Hematopoietic multipotent progenitor cell treated with erythropoietin and hydrocortisone succinate and interleukin-3 and kit ligand, for 15 days (in vitro differentiated cells): ENCODE data around the gene MCCD1.

Experiments
- DNase-seq: peaks from one replicate; pipeline ENCODE4 v3.0.0-alpha.2; 2015; ENCODE audit warnings: low spot score

Gene MCCD1

GRCh38 chr6:31572041-31572911, 43.5 kb downstream of the MCCD1 start, which contains the start of gene LTA:
Gene LTA, plus strand, starts transcription at chr6:31572289. Its CDS starts 454 bp downstream, at chr6:31572743.
- no peak for DNase-seq

GRCh38 chr6:31573239-31574105, 44.7 kb downstream of the MCCD1 start:
- DNase-seq, result no peak

DNA sequence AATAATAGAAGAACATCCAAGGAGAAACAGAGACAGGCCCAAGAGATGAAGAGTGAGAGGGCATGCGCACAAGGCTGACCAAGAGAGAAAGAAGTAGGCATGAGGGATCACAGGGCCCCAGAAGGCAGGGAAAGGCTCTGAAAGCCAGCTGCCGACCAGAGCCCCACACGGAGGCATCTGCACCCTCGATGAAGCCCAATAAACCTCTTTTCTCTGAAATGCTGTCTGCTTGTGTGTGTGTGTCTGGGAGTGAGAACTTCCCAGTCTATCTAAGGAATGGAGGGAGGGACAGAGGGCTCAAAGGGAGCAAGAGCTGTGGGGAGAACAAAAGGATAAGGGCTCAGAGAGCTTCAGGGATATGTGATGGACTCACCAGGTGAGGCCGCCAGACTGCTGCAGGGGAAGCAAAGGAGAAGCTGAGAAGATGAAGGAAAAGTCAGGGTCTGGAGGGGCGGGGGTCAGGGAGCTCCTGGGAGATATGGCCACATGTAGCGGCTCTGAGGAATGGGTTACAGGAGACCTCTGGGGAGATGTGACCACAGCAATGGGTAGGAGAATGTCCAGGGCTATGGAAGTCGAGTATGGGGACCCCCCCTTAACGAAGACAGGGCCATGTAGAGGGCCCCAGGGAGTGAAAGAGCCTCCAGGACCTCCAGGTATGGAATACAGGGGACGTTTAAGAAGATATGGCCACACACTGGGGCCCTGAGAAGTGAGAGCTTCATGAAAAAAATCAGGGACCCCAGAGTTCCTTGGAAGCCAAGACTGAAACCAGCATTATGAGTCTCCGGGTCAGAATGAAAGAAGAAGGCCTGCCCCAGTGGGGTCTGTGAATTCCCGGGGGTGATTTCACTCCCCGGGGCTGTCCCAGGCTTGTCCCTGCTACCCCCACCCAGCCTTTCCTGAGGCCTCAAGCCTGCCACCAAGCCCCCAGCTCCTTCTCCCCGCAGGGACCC, 45.6 kb downstream of the MCCD1 start:
- DNase-seq, result no peak

DNA sequence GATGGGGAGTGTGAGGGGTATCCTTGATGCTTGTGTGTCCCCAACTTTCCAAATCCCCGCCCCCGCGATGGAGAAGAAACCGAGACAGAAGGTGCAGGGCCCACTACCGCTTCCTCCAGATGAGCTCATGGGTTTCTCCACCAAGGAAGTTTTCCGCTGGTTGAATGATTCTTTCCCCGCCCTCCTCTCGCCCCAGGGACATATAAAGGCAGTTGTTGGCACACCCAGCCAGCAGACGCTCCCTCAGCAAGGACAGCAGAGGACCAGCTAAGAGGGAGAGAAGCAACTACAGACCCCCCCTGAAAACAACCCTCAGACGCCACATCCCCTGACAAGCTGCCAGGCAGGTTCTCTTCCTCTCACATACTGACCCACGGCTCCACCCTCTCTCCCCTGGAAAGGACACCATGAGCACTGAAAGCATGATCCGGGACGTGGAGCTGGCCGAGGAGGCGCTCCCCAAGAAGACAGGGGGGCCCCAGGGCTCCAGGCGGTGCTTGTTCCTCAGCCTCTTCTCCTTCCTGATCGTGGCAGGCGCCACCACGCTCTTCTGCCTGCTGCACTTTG, 46.7 kb downstream of the MCCD1 start, which contains the start of gene TNF:
Gene TNF, plus strand, starts transcription at position 231 of the 567 bp plus-strand sequence. Its CDS starts 177 bp downstream, at position 408.
- DNase-seq, result no peak

- no peak for DNase-seq
Observed at GRCh38 chr6:31575952-31576685, 47.4 kb downstream of the MCCD1 start.

- no peak for DNase-seq
Observed at GRCh38 chr6:31576897-31577578, 48.3 kb downstream of the MCCD1 start.

DNA sequence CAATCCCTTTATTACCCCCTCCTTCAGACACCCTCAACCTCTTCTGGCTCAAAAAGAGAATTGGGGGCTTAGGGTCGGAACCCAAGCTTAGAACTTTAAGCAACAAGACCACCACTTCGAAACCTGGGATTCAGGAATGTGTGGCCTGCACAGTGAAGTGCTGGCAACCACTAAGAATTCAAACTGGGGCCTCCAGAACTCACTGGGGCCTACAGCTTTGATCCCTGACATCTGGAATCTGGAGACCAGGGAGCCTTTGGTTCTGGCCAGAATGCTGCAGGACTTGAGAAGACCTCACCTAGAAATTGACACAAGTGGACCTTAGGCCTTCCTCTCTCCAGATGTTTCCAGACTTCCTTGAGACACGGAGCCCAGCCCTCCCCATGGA, 48.8 kb downstream of the MCCD1 start:
- no peak for DNase-seq

- DNase-seq, result no peak
Observed at GRCh38 chr6:31578184-31579118, 49.7 kb downstream of the MCCD1 start.

GRCh38 chr6:31579119-31579505, 50.4 kb downstream of the MCCD1 start:
- no peak for DNase-seq
